NB4 (cell line): ENCODE measurements around the gene SLC31A1.

Source experiments
- POLR2A ChIP-seq: IDR thresholded peaks from 2 replicates; pipeline ENCODE4 v1.6.1; 2011; ENCODE audit warnings: mild to moderate bottlenecking; ENCODE audit not compliant: insufficient read length; ENCODE audit errors: extremely low read depth
- TF ChIP-seq, protein P1 (sequence below): IDR thresholded peaks from one replicate; pipeline ENCODE4 v1.5.1; 2012; ENCODE audit warnings: low read depth, low read length

GRCh38 chr9:113296796-113297558, 75.6 kb downstream of the SLC31A1 start:
- TF ChIP-seq, protein P1, sequence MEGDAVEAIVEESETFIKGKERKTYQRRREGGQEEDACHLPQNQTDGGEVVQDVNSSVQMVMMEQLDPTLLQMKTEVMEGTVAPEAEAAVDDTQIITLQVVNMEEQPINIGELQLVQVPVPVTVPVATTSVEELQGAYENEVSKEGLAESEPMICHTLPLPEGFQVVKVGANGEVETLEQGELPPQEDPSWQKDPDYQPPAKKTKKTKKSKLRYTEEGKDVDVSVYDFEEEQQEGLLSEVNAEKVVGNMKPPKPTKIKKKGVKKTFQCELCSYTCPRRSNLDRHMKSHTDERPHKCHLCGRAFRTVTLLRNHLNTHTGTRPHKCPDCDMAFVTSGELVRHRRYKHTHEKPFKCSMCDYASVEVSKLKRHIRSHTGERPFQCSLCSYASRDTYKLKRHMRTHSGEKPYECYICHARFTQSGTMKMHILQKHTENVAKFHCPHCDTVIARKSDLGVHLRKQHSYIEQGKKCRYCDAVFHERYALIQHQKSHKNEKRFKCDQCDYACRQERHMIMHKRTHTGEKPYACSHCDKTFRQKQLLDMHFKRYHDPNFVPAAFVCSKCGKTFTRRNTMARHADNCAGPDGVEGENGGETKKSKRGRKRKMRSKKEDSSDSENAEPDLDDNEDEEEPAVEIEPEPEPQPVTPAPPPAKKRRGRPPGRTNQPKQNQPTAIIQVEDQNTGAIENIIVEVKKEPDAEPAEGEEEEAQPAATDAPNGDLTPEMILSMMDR = no peak
- TF ChIP-seq POLR2A = no peak
